Dermis blood vessel endothelial cell (primary cell): ENCODE measurements around the gene FILIP1. TPM values are rescaled to one million over a fixed set of nuclear protein-coding genes. Genes with fewer than 3 reads are reported as not detected.
A peak's percentile ranks its signal among the peaks of the same experiment; 100 is the strongest.

Experiments used
- DNase-seq: peaks from one replicate; pipeline ENCODE4 v3.0.0; 2010
- total RNA-seq: library from RNA; depleted of rRNA; stranded (reverse); fragments of >200 nt; gene quantifications from 2 replicates; pipeline ENCODE4 v1.2.3, GENCODE V29; 2014

FILIP1 gene
- total RNA-seq, 1 donor from 2014 or later: 21.1 TPM

GRCh38 chr6:75285283-75285639 lies 208.3 kb downstream of the FILIP1 start:
- no peak for DNase-seq

GRCh38 chr6:75284632-75285282 lies 208.8 kb downstream of the FILIP1 start, which contains the start of gene TMEM30A:
TSS of gene TMEM30A (minus strand) at chr6:75284792. CDS start at chr6:75284638, 154 bp downstream.
- DNase-seq: peak; percentile 99

GRCh38 chr6:75283907-75284631 lies 209.5 kb downstream of the FILIP1 start:
- DNase-seq: peak; percentile 58

GRCh38 chr6:75282706-75283105 lies 210.9 kb downstream of the FILIP1 start:
- DNase-seq: peak; percentile 32

GRCh38 chr6:75281653-75282052 lies 211.9 kb downstream of the FILIP1 start:
- DNase-seq: peak; percentile 38

GRCh38 chr6:75280131-75280855 lies 213.3 kb downstream of the FILIP1 start:
- no peak for DNase-seq

- peak; percentile 52 for DNase-seq
These were observed 214.2 kb downstream of the FILIP1 start for GRCh38 chr6:75279418-75279817.

GRCh38 chr6:75278474-75279077 lies 215.0 kb downstream of the FILIP1 start:
- peak; percentile 34 for DNase-seq

- DNase-seq: no peak
These were observed 218.5 kb downstream of the FILIP1 start for GRCh38 chr6:75275067-75275466.

GRCh38 chr6:75273009-75273408 lies 220.6 kb downstream of the FILIP1 start:
- no peak for DNase-seq

- peak; percentile 51 for DNase-seq
These were observed 221.3 kb downstream of the FILIP1 start for GRCh38 chr6:75272145-75272840.

- no peak for DNase-seq
These were observed 224.6 kb downstream of the FILIP1 start for GRCh38 chr6:75268988-75269354.

- peak; percentile 71 for DNase-seq
These were observed 225.2 kb downstream of the FILIP1 start for GRCh38 chr6:75268121-75268987.

GRCh38 chr6:75267461-75267860 lies 226.1 kb downstream of the FILIP1 start:
- DNase-seq: peak; percentile 75

- DNase-seq: peak; percentile 79
These were observed 226.8 kb downstream of the FILIP1 start for GRCh38 chr6:75266716-75267291.

- no peak for DNase-seq
These were observed 230.2 kb downstream of the FILIP1 start for GRCh38 chr6:75263401-75263750.

- DNase-seq: no peak
These were observed 230.7 kb downstream of the FILIP1 start for GRCh38 chr6:75262716-75263400.

GRCh38 chr6:75261299-75261698 lies 232.3 kb downstream of the FILIP1 start:
- DNase-seq: no peak

GRCh38 chr6:75257343-75258087 lies 236.1 kb downstream of the FILIP1 start:
- no peak for DNase-seq

GRCh38 chr6:75250552-75250951 lies 243.0 kb downstream of the FILIP1 start:
- DNase-seq: no peak
